DOHH2 (cell line): ENCODE results near the gene TPP1.

Experiments used
- H3F3A ChIP-seq: fragments of 200-600 bp; sonication (generic), shearing (Covaris generic); 2 replicates; pipeline ENCODE4 v1.6.0; 2016; ENCODE audit warnings: antibody characterized with exemption, mild to moderate bottlenecking; ENCODE audit not compliant: control insufficient read depth, insufficient read depth
- H3K27ac ChIP-seq: fragments of 200-600 bp; sonication (generic); 2 replicates; pipeline ENCODE4 v1.5.1; 2014; ENCODE audit warnings: low read depth, mild to moderate bottlenecking, low read length, moderate library complexity
- H3K27me3 ChIP-seq: fragments of 200-600 bp; sonication (generic); 2 replicates; pipeline ENCODE4 v1.6.1; 2014; ENCODE audit warnings: mild to moderate bottlenecking, low read length, mixed read lengths; ENCODE audit not compliant: control insufficient read depth
- H3K36me3 ChIP-seq: fragments of 200-600 bp; sonication (generic); 2 replicates; pipeline ENCODE4 v1.6.1; 2014; ENCODE audit warnings: mild to moderate bottlenecking, low read length, moderate library complexity, mixed read lengths; ENCODE audit not compliant: control insufficient read depth
- H3K4me1 ChIP-seq: fragments of 200-600 bp; sonication (generic); 2 replicates; pipeline ENCODE4 v1.6.1; 2014; ENCODE audit warnings: mild to moderate bottlenecking, low read length, mixed read lengths; ENCODE audit not compliant: control insufficient read depth
- H3K4me2 ChIP-seq: fragments of 200-600 bp; sonication (generic); 2 replicates; pipeline ENCODE4 v1.6.0; 2014; ENCODE audit warnings: mild to moderate bottlenecking, low read length, moderate library complexity
- H3K4me3 ChIP-seq: fragments of 200-600 bp; sonication (generic); 2 replicates; pipeline ENCODE4 v1.5.1; 2014; ENCODE audit warnings: mild to moderate bottlenecking, low read length, mixed read lengths
- H3K79me2 ChIP-seq: fragments of 200-600 bp; sonication (generic); 2 replicates; pipeline ENCODE4 v1.6.1; 2014; ENCODE audit warnings: mild to moderate bottlenecking, low read length, mixed read lengths; ENCODE audit not compliant: control insufficient read depth
- H3K9me2 ChIP-seq: fragments of 200-600 bp; sonication (generic); replicated peaks from 2 replicates; pipeline ENCODE4 v1.6.1; 2014; ENCODE audit warnings: mild to moderate bottlenecking, low read length, mixed read lengths; ENCODE audit not compliant: control insufficient read depth
- H3K9me3 ChIP-seq: fragments of 200-600 bp; sonication (generic); 2 replicates; pipeline ENCODE4 v1.6.1; 2014; ENCODE audit warnings: antibody characterized with exemption, low read length, mixed read lengths; ENCODE audit not compliant: control insufficient read depth, insufficient read depth
- H4K20me1 ChIP-seq: fragments of 200-600 bp; sonication (generic); 2 replicates; pipeline ENCODE4 v1.6.0; 2014; ENCODE audit warnings: low read depth, mild to moderate bottlenecking, antibody characterized with exemption, low read length, moderate library complexity; ENCODE audit not compliant: control insufficient read depth, insufficient read depth
- EZH2phosphoT487 ChIP-seq: fragments of 200-600 bp; sonication (generic); IDR thresholded peaks from 2 replicates; pipeline ENCODE4 v1.6.1; 2017; ENCODE audit warnings: borderline replicate concordance, mild to moderate bottlenecking, antibody characterized with exemption, low read length, moderate library complexity, mixed read lengths
- TF ChIP-seq, protein P1 (sequence below): fragments of 200-600 bp; sonication (generic); IDR thresholded peaks from one replicate; pipeline ENCODE4 v1.5.1; 2014; ENCODE audit warnings: antibody characterized with exemption, mild to moderate bottlenecking, low read depth, low read length; ENCODE audit not compliant: poor library complexity, severe bottlenecking

Gene TPP1

DNA sequence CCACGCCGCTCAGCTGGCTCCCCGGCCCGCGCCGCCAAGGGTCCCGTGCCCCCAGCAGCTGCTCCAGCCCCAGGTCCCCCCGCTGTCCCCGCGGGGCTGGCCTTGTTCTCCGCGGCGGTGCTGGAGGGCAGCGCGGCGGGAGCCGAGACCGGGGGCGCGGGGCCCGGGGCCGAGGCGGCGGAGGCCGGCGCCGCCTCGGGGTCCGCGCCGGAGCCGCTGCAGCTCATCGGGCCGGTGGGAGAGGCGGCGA lies 7.3 kb downstream of the TPP1 start:
- Histone ChIP-seq H3K79me2 (peaks cover 22% of the 10 kb centered on the region), H3K9me2 (no peaks in the 10 kb centered on the region), H3K36me3 (peaks cover 47% of the 10 kb centered on the region), H3K9me3 (no peaks in the 10 kb centered on the region), H3K4me2 (peak overlapping the region; percentile 86), H3K4me3 (peak overlapping the region; percentile 92), H3F3A (peaks cover 10% of the 10 kb centered on the region; the same call in 1 of the 2 replicates), H3K27me3 (no peaks in the 10 kb centered on the region), H4K20me1 (no peaks in the 10 kb centered on the region), H3K4me1 (peaks cover 33% of the 10 kb centered on the region), H3K27ac (peak overlapping the region; percentile 91; the same call in 1 of the 2 replicates)
- TF ChIP-seq, protein P1, sequence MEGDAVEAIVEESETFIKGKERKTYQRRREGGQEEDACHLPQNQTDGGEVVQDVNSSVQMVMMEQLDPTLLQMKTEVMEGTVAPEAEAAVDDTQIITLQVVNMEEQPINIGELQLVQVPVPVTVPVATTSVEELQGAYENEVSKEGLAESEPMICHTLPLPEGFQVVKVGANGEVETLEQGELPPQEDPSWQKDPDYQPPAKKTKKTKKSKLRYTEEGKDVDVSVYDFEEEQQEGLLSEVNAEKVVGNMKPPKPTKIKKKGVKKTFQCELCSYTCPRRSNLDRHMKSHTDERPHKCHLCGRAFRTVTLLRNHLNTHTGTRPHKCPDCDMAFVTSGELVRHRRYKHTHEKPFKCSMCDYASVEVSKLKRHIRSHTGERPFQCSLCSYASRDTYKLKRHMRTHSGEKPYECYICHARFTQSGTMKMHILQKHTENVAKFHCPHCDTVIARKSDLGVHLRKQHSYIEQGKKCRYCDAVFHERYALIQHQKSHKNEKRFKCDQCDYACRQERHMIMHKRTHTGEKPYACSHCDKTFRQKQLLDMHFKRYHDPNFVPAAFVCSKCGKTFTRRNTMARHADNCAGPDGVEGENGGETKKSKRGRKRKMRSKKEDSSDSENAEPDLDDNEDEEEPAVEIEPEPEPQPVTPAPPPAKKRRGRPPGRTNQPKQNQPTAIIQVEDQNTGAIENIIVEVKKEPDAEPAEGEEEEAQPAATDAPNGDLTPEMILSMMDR, result no peak
- TF ChIP-seq EZH2phosphoT487, result no peak

- Histone ChIP-seq H3K79me2 (peaks cover 28% of the 10 kb centered on the region), H3K4me1 (peaks cover 39% of the 10 kb centered on the region), H3K9me3 (no peaks in the 10 kb centered on the region), H3K4me3 (peak overlapping the region; percentile 92), H3K4me2 (peak overlapping the region; percentile 86), H3K27ac (peak overlapping the region; percentile 15; the same call in 1 of the 2 replicates), H3F3A (peaks cover 10% of the 10 kb centered on the region; the same call in 1 of the 2 replicates), H3K36me3 (peaks cover 52% of the 10 kb centered on the region), H3K9me2 (no peaks in the 10 kb centered on the region), H4K20me1 (no peaks in the 10 kb centered on the region), H3K27me3 (no peaks in the 10 kb centered on the region)
- TF ChIP-seq, protein P1, result no peak
- no peak for TF ChIP-seq EZH2phosphoT487
These were observed 7.9 kb downstream of the TPP1 start for GRCh38 chr11:6611092-6611962.

GRCh38 chr11:6610591-6610990 lies 8.6 kb downstream of the TPP1 start:
- no peaks in the 10 kb centered on the region for H3K9me3 ChIP-seq
- H3F3A ChIP-seq, result peaks cover 10% of the 10 kb centered on the region; the same call in 1 of the 2 replicates
- peak overlapping the region; percentile 86 for H3K4me2 ChIP-seq
- TF ChIP-seq, protein P1, result no peak
- no peak for TF ChIP-seq EZH2phosphoT487
- H4K20me1 ChIP-seq, result no peaks in the 10 kb centered on the region
- no peaks in the 10 kb centered on the region for H3K9me2 ChIP-seq
- no peaks in the 10 kb centered on the region for H3K27me3 ChIP-seq
- H3K79me2 ChIP-seq, result peaks cover 35% of the 10 kb centered on the region
- no peak overlapping the region for H3K27ac ChIP-seq
- peak overlapping the region; percentile 92 for H3K4me3 ChIP-seq
- H3K4me1 ChIP-seq, result peaks cover 46% of the 10 kb centered on the region
- peaks cover 57% of the 10 kb centered on the region for H3K36me3 ChIP-seq
